ENCODE data around the gene PIGX.

Gene PIGX

GRCh38 chr3:196778755-196779154, 66.6 kb downstream of the PIGX start:
- no peak overlapping the region for H3K4me3 ChIP-seq (ENCODE audit: low read depth, low read length)
- no peak for TF ChIP-seq CTCF (IDR thresholded peaks at IDR 0.05)
- no peaks in the 10 kb centered on the region for H3K27me3 ChIP-seq (ENCODE audit: control insufficient read depth, insufficient read depth, low read length)
- H3K9me3 ChIP-seq (ENCODE audit: control insufficient read depth, low read length), result no peaks in the 10 kb centered on the region
- no peak overlapping the region for H2AFZ ChIP-seq
- H3K4me1 ChIP-seq, result peaks cover 17% of the 10 kb centered on the region
- H3K9ac ChIP-seq, result no peak overlapping the region
- peaks cover 37% of the 10 kb centered on the region for H3K79me2 ChIP-seq
- no peaks in the 10 kb centered on the region for H3K36me3 ChIP-seq (ENCODE audit: control insufficient read depth, insufficient read depth, low read length)
- no peak overlapping the region for H3K27ac ChIP-seq
- H3K4me2 ChIP-seq (ENCODE audit: low read length), result peak overlapping the region; percentile 2

- H3K4me2 ChIP-seq (ENCODE audit: low read length), result no peak overlapping the region
- peaks cover 44% of the 10 kb centered on the region for H3K79me2 ChIP-seq
- TF ChIP-seq CTCF (IDR thresholded peaks at IDR 0.05), result no peak
- H3K9ac ChIP-seq, result no peak overlapping the region
- no peak overlapping the region for H2AFZ ChIP-seq
- no peaks in the 10 kb centered on the region for H3K27me3 ChIP-seq (ENCODE audit: control insufficient read depth, insufficient read depth, low read length)
- no peak overlapping the region for H3K27ac ChIP-seq
- H3K4me1 ChIP-seq, result peaks cover 10% of the 10 kb centered on the region
- no peak overlapping the region for H3K4me3 ChIP-seq (ENCODE audit: low read depth, low read length)
- no peaks in the 10 kb centered on the region for H3K9me3 ChIP-seq (ENCODE audit: control insufficient read depth, low read length)
- H3K36me3 ChIP-seq (ENCODE audit: control insufficient read depth, insufficient read depth, low read length), result no peaks in the 10 kb centered on the region
Observed at GRCh38 chr3:196782511-196782910, 70.3 kb downstream of the PIGX start.
